Vagina (tissue), 2 donors: ENCODE results near the gene C5orf22.

Experiments used
- POLR2A ChIP-seq, 2 donors: fragments of 450-650 bp; IDR thresholded peaks; one replicate each; pipeline ENCODE4 v1.6.1; 2017; ENCODE audit warnings: antibody characterized with exemption in 2 of 2, mild to moderate bottlenecking in 2 of 2, moderate library complexity in 2 of 2
- TF ChIP-seq, protein P1 (sequence below), 3 experiments: fragments of 450-650 bp in 2 of 3; fragments of 200-600 bp in 1 of 3; sonication (generic) in 1 of 3; IDR thresholded peaks; one replicate each; pipeline ENCODE4 v1.5.1; 2017 to 2019; ENCODE audit warnings: antibody characterized with exemption in 3 of 3, mild to moderate bottlenecking in 2 of 3, moderate library complexity in 2 of 3

DNA sequence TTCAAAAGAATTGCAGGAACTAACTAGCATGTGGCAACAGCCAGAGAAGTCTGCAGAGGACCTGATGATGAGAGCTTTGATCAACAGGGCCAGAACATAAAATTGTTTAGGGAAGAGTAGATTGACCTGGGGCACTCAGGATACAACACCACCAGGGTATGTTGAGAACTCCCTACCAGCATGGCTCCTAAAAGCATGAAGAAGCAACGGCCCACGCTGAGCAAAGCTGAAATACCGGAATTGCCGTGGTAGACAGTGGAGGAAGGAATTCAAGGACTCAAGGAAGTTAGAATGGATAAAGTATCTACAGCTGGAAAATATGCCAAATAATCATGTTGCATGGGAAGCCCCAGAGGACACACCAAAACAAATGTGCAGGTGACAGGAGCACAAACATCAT lies 31.8 kb upstream of the C5orf22 start:
- TF ChIP-seq, protein P1, sequence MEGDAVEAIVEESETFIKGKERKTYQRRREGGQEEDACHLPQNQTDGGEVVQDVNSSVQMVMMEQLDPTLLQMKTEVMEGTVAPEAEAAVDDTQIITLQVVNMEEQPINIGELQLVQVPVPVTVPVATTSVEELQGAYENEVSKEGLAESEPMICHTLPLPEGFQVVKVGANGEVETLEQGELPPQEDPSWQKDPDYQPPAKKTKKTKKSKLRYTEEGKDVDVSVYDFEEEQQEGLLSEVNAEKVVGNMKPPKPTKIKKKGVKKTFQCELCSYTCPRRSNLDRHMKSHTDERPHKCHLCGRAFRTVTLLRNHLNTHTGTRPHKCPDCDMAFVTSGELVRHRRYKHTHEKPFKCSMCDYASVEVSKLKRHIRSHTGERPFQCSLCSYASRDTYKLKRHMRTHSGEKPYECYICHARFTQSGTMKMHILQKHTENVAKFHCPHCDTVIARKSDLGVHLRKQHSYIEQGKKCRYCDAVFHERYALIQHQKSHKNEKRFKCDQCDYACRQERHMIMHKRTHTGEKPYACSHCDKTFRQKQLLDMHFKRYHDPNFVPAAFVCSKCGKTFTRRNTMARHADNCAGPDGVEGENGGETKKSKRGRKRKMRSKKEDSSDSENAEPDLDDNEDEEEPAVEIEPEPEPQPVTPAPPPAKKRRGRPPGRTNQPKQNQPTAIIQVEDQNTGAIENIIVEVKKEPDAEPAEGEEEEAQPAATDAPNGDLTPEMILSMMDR (IDR thresholded peaks at IDR 0.05): no peak
- TF ChIP-seq POLR2A (IDR thresholded peaks at IDR 0.05): no peak
